HUES6 (cell line): ENCODE data around the gene OLFML1.
"Not testable (repeated sequence)": the region's sequence is repeated elsewhere in the genome, so short reads cannot be mapped to it uniquely, and the experiment has no call there.

Source experiments
- H3K27ac ChIP-seq: 2 replicates; pipeline ENCODE4 v1.7.0; 2013; ENCODE audit warnings: low read depth, mild to moderate bottlenecking, low read length, inconsistent platforms
- H3K27me3 ChIP-seq: 2 replicates; pipeline ENCODE4 v1.6.1; 2013; ENCODE audit warnings: low read length; ENCODE audit not compliant: control insufficient read depth, insufficient read depth
- H3K36me3 ChIP-seq: 2 replicates; pipeline ENCODE4 v1.6.1; 2013; ENCODE audit warnings: low read length; ENCODE audit not compliant: control insufficient read depth, insufficient read depth
- H3K4me1 ChIP-seq: 2 replicates; pipeline ENCODE4 v1.6.1; 2013; ENCODE audit warnings: low read length; ENCODE audit not compliant: control insufficient read depth, insufficient read depth
- H3K4me3 ChIP-seq: 2 replicates; pipeline ENCODE4 v1.5.1; 2013; ENCODE audit warnings: low read depth, low read length
- H3K9ac ChIP-seq: one replicate; pipeline ENCODE4 v1.6.1; 2013; ENCODE audit warnings: mild to moderate bottlenecking, low read length
- H3K9me3 ChIP-seq: 2 replicates; pipeline ENCODE4 v1.6.1; 2013; ENCODE audit warnings: low read depth, low read length; ENCODE audit not compliant: control insufficient read depth, insufficient read depth

OLFML1 gene

GRCh38 chr11:7512525-7513233 lies 27.4 kb downstream of the OLFML1 start:
- Histone ChIP-seq H3K9ac (no peak overlapping the region), H3K4me1 (peaks cover 7% of the 10 kb centered on the region), H3K27me3 (peaks cover 27% of the 10 kb centered on the region), H3K9me3 (no peaks in the 10 kb centered on the region), H3K27ac (no peak overlapping the region), H3K36me3 (no peaks in the 10 kb centered on the region), H3K4me3 (peak overlapping the region; percentile 82)

DNA sequence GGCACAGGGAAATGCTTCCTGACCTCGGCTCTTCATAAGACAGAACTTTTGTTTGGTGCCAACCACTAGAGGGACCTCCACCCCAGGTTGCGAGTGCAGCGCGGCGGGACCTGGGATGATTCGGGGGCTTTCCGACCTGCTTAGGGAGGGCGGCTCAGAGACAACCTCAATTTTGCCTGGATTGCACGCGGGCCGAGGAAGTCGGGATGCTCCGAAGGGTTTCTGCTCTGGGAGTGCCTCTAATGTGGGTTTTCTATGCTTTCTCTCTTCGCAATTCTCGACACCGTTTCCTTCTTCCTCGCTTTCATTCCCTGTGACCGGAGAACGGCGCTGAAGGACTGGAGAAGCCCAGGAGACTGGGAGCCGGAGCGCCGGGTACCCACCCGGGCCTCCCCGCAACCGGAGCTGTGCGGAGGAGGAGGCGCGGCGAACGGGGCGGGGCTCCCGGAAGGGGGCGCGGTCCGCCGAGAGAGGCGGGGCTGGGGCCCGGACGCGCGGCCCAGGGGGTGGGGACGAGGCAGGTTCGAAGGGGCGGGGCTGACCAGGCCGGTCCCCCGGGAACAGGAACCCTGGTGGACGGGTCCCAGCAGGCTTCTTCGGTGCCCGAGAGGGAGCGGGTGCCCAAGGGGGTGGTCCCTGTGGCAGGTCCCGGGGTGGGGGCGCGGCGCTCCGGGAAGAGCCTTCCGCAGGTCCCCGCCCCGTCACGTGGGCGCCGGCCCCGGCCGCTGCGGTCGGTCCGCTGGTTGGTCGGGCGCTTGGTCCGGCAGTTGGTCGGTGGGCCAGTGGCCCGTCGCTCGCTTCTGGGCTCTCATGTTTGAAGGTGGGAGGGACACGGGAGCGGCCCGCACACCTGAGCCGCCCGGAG lies 28.2 kb downstream of the OLFML1 start, which contains the start of gene PPFIBP2:
Gene PPFIBP2 (plus strand): TSS at position 766 of the 865 bp plus-strand sequence. CDS start 35,477 bp downstream, outside the sequence.
- Histone ChIP-seq H3K4me3 (peak within 1 kb of the TSS; percentile 82), H3K9me3 (no peaks in the 10 kb centered on the region), H3K9ac (peak within 1 kb of the TSS; percentile 18), H3K27me3 (peaks cover 27% of the 10 kb centered on the region), H3K4me1 (peaks cover 7% of the 10 kb centered on the region), H3K36me3 (no peaks in the 10 kb centered on the region), H3K27ac (no peak within 1 kb of the TSS)

DNA sequence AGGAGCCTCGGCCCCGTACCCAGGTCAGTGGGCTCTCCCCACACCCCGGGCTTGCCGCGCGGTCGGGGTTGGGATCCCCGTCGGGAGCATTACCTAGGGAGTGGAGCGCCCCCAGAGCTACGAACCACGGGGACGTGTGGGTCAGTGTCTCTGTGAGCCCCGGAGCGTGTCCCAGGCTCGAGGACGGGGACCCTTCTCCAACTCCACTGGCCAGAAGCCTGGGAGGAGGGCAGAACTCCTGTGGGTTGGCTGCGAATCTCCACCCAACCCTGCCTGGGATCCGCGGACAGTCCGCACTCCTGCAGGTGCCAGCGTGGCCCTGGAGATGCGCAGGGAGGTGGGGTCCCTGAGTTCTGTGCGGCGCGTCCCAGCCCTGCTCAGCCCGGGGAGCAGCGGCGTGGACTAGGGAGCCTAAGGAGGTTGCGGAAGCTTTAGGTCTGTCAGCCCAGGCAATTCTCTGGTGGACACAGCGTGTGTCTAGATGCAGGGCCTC lies 28.8 kb downstream of the OLFML1 start:
- peak overlapping the region; percentile 18 for H3K9ac ChIP-seq
- H3K27ac ChIP-seq, result no peak overlapping the region

GRCh38 chr11:7515447-7515886 lies 30.2 kb downstream of the OLFML1 start:
- Histone ChIP-seq H3K27ac (no peak overlapping the region), H3K27me3 (peaks cover 27% of the 10 kb centered on the region), H3K4me1 (peaks cover 7% of the 10 kb centered on the region), H3K4me3 (no peak overlapping the region), H3K9me3 (no peaks in the 10 kb centered on the region), H3K36me3 (no peaks in the 10 kb centered on the region), H3K9ac (no peak overlapping the region)

More for the DNA sequence above, 28.8 kb downstream of the OLFML1 start:
- H3K9me3 ChIP-seq, result no peaks in the 10 kb centered on the region
- peaks cover 27% of the 10 kb centered on the region for H3K27me3 ChIP-seq
- no peaks in the 10 kb centered on the region for H3K36me3 ChIP-seq
- H3K4me3 ChIP-seq, result peak overlapping the region; percentile 82
- peaks cover 7% of the 10 kb centered on the region for H3K4me1 ChIP-seq

DNA sequence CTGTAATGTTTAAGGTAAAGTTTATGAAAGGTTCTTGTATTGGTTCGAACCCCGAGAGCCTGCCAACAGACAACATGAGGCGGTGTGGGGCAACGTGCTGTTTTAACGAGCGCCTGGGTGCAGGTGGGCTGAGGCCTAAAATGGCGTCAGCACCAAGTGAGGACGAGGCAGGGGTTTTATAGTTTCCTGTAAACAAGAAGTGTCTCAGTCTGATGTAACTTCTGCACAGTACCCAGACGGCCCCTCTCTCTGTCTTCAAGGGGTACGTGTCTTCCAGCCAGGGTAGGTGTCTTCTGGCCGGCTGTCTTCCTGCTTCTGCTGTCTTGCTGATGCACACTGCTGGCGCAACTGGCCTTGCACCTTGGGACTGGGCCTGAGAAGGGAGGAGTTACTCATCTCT lies 31.2 kb downstream of the OLFML1 start:
- H3K27ac ChIP-seq, result no peak overlapping the region
- H3K4me1 ChIP-seq, result peaks cover 7% of the 10 kb centered on the region

DNA sequence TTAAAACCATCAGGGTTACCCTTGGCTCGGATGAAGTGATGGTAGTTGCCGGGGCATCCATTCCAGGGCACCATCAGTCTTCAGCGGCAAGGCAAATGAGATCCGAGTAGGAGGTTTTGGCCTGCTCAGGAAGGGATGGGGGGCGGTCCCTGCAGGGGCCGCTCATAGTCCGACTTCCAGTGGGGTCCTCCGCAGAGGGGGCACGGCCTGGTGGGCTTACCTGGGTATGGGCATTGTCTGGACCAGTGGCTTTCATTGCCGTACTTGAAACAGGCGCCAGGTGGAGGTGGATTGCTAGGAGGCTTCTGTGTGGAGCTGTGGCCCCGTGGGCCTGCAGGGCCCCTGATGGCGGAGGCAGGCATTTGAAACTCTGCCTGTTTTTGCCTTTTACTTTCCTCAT lies 32.4 kb downstream of the OLFML1 start:
- not testable (repeated sequence) for H3K4me1 ChIP-seq, H3K27ac ChIP-seq, H3K9ac ChIP-seq, H3K9me3 ChIP-seq, H3K36me3 ChIP-seq, H3K4me3 ChIP-seq
- H3K27me3 ChIP-seq, result peaks cover 27% of the 10 kb centered on the region

More for the DNA sequence above, 31.2 kb downstream of the OLFML1 start:
- H3K36me3 ChIP-seq, result no peaks in the 10 kb centered on the region
- no peaks in the 10 kb centered on the region for H3K9me3 ChIP-seq
- H3K9ac ChIP-seq, result no peak overlapping the region
- H3K27me3 ChIP-seq, result peaks cover 27% of the 10 kb centered on the region
- H3K4me3 ChIP-seq, result no peak overlapping the region

DNA sequence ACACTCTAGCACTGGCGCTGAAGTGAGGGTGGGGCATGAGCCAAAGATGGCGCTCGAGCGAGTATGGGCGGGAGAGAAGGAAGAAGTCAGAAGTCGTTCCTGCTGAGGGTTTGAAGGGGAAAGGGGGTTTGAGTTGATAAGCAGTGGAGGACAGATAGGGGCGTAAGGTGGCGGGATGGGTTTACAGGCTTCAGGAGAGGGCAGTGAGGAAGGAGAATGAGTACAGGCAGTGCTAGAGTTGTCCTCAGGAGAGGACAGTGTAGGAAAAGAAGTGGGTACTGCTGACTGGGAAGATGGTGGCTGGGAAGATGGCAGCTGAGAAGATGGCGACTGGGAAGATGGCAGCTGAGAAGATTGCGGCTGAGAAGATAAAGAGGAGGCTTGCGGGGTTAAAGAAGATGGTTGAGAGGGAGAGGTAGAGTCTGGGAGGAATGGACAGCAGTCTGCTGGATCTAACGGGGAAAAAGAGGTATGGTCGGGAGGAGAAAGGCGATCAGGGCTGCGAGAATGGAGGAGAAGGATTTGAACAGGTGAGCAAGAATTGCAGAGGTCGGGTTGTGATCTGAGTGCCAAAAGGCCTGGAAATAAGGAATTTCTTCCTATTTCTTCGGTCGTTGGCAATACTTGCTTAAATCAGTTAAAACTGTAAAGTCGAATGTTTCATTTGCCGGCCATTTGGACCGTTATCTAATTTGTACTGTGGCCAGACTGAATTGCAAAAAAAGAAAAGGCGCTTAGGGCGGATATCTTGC lies 33.7 kb downstream of the OLFML1 start:
- H3K4me1 ChIP-seq, result no peaks in the 10 kb centered on the region; the same call in 1 of the 2 replicates
- no peaks in the 10 kb centered on the region for H3K9me3 ChIP-seq
- peaks cover 26% of the 10 kb centered on the region for H3K27me3 ChIP-seq
- H3K36me3 ChIP-seq, result no peaks in the 10 kb centered on the region
- H3K27ac ChIP-seq, result no peak overlapping the region
- no peak overlapping the region for H3K4me3 ChIP-seq
- H3K9ac ChIP-seq, result no peak overlapping the region

- peaks cover 13% of the 10 kb centered on the region for H3K27me3 ChIP-seq
- H3K4me3 ChIP-seq, result no peak overlapping the region
- no peaks in the 10 kb centered on the region for H3K36me3 ChIP-seq
- no peaks in the 10 kb centered on the region for H3K4me1 ChIP-seq
- H3K27ac ChIP-seq, result no peak overlapping the region
- no peaks in the 10 kb centered on the region for H3K9me3 ChIP-seq
- H3K9ac ChIP-seq, result no peak overlapping the region
Observed at GRCh38 chr11:7520011-7520942, 35.0 kb downstream of the OLFML1 start.

DNA sequence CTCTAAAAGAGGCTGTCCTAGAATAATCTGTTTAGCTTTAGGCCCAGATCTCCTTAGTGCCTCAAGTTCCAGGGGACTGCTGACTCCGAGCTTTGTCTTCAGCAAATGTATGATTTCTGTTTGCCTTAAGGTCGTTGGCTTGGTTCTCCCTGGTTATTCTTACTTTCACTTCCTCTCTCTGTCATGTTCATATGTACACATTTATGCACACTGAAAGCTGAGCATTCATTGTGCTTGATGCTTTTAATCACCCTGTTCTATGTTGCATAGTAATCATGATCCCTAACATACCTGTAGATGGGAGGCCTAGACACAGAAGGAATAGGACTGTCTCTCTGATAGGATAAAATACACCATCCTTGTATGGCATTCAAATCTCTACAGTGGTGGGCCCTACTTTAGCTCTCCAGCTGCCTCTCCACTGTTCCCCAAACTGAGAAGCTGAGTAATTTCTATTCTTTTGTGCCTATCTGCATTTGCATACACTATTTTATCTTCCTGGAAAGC lies 35.7 kb downstream of the OLFML1 start:
- H3K36me3 ChIP-seq, result no peaks in the 10 kb centered on the region
- no peaks in the 10 kb centered on the region for H3K4me1 ChIP-seq
- no peaks in the 10 kb centered on the region for H3K9me3 ChIP-seq
- H3K9ac ChIP-seq, result no peak overlapping the region
- peaks cover 5% of the 10 kb centered on the region; the same call in 1 of the 2 replicates for H3K27me3 ChIP-seq
- no peak overlapping the region for H3K27ac ChIP-seq
- H3K4me3 ChIP-seq, result no peak overlapping the region

GRCh38 chr11:7522121-7522520 lies 36.8 kb downstream of the OLFML1 start:
- H3K36me3 ChIP-seq, result no peaks in the 10 kb centered on the region
- H3K9me3 ChIP-seq, result no peaks in the 10 kb centered on the region
- H3K27me3 ChIP-seq, result no peaks in the 10 kb centered on the region; the same call in 1 of the 2 replicates
- no peak overlapping the region for H3K9ac ChIP-seq
- no peak overlapping the region for H3K4me3 ChIP-seq
- H3K4me1 ChIP-seq, result no peaks in the 10 kb centered on the region
- H3K27ac ChIP-seq, result no peak overlapping the region
